Hippocampal formation (tissue), 2 donors: Measurements from ENCODE around the gene BCL7A.
A peak's percentile ranks its signal among the peaks of the same experiment; 100 is the strongest.

ENCODE experiments used
- DNase-seq, 2 donors: peaks; one replicate each; lab custom pipeline; 2025; lab: John Stamatoyannopoulos, UW

The BCL7A gene

DNA sequence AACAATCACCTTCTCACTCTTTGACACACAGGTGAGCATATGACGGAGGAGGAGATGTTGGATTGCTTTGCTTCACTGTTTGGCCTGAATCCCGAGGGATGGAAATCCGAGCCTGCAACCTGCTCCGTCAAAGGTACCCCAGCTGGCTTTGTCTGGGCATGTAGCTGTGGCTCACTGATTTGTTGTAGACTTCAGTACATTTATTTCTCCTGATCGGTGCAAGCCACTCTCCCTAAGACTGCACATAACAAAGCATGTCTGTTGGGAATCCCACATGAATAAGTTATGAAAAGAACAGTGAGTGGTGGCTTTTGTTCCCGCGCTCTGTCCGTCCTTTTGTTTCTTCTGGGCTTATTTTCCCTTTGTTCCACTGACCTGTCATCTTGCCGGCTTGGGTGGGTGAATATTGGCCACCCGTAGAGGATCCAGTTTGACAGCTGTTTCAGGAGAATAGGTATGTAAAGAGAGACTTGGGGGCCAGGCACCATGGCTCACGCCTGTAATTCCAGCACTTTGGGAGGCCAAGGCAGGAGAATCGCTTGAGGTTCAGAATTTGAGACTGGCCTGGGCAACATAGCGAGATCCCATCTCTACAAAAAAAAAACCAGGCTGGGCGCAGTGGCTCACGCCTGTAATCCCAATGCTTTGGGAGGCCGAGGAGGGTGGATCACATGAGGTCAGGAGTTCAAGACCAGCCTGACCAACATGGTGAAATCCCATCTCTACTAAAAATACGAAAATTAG, 20.0 kb upstream of the BCL7A start:
- peak; percentile 39 to 73 for DNase-seq

DNA sequence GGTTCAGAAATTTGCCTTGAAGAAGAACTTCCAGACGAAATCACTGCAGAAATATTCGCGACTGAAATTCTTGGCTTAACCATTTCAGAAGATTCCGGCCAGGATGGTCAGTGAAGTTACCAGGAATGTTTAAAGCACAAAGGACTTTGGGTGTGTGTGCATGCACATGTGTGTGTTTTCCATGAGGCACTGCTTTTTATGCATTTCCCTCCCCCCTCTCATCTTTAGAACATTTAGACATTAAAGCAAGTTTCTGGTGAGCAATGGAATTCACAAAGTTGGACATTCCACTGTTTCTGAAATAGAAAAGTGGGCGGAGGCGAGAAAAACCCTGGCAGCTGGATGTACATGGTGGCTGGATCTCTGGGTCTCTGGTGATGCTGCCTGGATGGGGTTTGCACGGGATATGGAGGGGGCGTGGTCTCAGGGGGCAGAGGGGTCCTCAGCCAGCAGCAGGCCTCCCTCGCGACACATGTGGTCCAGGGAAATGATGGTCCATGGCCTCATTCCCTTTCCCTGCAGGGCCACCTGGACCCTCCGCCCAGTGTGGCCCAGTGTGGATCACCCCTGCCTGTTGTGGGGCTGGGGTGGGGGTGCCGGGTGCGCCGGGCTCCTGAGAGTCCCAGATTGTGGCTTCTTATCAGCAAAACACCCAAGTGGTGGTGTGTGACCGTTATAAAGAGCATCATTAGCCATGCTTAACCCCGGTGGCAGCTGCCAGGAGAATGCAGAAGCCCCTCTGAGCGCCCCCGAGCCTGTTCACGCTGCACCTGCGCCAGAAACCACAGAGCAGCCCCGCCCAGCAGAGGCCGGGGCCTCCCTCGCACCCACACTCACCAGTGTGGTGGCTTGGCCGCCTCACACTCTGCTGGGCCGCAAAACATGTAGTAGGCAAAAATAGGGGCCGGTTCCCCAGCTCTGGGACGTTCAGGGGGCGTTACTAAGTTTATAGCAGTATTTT, 17.8 kb upstream of the BCL7A start:
- DNase-seq = no peak

DNA sequence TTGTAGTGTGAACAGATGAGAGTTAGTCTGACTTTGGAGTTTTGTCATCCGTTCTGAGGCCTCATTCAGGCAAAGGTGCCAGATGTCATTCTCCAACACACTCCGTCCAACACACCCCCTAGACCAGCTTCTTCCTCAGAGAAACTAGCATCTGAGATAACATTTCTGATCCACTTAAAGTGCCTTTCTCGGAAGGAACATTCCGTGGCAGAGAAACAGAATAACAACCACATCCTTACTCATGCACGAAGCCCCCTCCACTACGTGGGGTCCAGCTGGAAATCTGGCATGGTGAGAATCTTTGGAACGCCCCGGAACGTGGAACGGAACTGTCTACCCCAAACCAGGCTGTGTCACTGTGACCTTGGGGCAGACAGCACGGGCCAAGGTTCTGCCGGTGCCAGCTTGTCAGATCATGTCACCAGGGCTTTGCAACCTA, 17.0 kb upstream of the BCL7A start:
- DNase-seq = no peak

DNA sequence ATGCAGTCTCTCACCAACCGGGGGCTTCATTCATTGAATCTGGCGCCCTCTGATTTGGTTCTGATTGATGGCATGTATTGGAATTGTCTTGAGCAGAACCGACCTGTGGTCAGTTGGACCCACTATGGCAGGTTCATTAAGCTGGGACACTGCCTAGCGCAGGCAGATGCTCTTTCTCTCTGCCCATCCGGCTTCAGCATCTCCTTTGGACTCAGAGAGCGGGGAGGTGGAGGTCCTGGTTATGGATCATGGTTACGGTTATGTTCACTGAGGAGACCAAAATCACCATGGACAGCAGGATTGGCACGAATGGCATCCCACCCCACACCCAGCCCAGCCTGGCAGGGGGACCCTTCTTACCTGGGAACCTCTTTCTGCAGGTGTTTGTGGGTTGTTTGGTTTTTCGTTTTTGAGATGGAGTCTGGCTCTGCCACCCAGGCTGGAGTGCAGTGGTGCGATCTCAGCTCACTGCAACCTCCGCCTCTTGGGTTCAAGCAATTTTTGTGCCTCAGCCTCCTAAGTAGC, 16.4 kb upstream of the BCL7A start:
- DNase-seq = no peak

DNA sequence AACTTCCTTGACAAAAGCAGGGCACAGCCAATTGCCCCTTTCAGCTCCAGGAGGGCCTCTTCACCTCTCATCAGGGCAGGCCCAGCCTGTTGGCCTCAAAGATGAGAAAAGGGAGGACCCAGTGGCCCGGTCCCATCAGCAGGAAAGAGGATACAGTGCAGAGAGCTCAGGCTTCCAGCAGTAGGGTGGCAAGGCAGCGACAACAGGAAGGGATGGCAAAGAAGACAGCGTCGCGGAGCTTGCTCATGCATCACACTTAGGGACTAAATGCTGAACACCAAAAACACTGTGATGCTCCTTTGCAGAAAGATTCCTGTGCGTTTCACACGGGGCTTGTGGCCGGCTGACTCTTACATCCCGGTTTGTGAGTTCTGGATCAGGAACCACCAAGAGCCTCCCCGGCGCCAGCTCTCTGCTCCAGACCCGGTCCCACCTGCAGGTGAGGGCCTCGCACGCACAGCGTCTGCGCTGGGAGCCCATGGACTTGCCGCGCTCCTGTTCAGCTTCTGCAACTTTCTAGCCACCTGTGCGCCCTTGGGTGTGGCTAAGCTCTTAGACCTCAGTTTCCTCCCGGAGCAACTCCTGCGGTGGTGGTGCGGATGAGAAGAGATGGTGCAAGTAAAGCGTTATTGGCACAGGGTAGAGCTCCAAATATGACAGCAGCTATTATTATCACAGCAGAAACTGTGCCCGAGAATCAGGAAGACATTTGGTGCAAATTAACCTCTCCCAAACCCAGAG, 15.3 kb upstream of the BCL7A start:
- DNase-seq = no peak

DNA sequence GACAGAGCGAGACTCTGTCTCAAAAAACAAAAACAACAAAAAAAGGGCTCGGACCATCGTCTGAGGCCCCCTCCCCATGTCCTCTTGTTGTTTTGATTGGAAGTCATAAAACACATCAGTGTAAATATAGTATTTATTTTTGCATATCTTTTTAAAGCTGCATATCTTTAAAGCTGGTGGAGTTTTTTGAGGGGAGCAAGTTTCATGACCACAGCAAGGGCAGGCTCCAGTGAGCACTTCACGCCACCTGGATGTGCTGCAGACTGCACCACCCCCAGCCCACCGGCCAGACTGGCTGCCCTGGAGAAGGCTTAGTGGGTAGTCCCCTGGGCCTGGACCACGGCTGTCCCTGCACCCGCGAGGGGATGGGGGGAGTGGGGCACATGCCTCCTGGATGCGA, 11.9 kb upstream of the BCL7A start:
- no peak for DNase-seq

DNA sequence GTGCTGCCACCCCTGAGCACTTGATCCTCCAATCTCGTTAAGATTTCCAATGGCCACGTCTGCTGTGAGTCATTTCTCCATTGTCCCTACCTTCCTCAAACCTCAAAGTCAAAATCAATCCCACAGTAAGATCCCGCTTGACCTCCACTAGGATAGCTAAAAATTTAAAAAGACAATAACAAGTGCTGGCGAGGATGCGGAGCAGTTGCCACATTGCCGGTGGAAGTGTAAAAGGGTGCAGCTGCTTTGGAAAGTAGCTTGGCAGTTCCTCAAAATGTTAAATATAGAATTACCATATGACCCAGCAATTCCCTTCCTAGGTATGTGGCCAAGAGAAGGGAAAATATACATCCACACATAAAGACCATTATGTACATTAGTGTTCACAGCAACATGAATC, 9.5 kb upstream of the BCL7A start:
- no peak for DNase-seq

DNA sequence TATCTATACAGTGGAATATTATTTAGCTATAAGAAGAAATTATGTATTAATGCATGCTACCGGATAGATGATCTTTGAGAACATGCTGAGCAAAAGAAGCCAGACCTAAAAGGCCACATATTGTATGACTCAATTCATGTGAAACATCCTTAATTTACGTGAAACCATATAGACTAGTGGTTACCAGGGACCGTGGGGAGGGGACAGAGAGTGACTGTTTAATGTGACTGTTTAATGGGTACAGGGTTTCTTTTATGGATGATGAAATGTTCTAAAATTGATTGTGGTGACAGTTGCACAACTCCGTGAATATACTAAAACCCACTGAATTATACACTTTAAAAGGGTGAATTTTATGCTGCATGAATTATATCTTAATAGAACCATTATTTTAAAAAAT, 8.5 kb upstream of the BCL7A start:
- no peak for DNase-seq

DNA sequence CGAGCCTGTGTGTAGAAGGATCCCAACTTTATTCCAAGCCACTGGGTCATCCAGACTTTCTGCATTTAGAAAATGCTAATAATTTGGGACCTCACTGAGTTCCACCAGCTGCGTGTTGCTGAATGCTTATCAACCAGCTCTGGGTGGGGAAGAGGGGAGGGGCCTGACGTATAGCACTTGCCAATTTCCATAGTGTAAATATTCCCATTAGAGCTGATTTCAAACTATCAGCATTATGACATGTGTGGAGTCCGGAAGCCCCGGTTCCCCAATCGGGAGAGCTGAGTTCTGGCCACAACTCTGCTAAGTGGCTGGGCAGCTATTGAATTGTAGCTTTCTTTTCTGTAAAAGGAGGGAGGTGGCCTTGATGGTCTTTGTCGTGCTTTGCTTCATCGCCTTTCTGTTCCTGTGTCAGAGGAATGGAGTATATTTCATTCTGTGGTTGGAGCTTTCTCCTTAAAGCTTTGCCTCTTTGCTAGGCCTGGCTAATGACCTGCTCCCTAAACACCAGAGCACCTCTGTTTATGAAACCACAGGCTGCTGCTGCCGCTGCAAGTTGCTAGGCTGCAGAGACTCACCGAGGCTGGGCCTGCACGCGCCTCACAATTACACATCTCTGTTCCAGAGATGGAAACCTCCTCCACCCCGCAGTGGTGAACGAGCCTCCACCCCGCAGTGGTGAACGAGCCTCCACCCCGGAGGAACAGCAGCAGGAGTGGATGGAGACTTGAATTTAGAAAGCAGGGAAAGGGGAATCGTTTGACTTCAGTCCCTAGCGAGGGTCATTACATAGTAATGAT, 7.7 kb upstream of the BCL7A start:
- DNase-seq = no peak

DNA sequence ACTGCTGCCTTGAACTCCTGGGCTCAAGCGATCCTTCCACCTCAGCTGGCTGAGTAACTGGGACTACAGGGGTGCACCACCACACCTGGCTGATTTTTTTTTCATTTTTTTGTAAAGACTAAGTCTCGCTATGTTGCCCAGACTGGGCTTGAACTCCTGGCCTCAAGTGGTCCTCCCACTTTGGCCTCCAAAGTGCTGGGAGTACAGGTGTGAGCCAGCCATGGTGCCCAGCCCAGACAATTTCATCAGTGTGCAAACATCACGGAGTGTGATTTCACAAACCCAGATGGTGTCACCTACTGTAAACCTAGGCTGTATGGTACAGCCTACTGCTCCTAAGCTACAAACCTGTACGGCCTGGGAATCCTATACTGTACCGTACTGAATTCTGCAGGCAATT, 6.9 kb upstream of the BCL7A start:
- DNase-seq = no peak

DNA sequence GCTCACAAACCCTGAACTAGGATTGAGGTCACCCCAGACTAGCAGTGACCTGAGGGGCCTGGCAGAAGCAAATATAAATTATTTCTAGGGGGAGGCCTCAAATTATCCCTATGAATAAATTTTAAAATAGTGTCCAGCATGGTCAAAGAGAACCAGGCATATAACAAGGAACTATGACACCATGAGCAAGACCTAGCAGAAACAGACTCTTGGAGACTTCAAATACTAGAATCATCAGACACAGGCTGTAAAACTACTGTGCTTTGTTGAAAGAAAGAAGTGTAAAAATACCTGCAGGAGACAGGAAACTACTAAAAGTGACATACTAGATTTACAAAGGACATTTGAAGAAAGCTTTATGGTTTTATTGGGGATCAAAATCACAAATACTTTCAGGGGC, 3.2 kb upstream of the BCL7A start:
- DNase-seq = no peak

DNA sequence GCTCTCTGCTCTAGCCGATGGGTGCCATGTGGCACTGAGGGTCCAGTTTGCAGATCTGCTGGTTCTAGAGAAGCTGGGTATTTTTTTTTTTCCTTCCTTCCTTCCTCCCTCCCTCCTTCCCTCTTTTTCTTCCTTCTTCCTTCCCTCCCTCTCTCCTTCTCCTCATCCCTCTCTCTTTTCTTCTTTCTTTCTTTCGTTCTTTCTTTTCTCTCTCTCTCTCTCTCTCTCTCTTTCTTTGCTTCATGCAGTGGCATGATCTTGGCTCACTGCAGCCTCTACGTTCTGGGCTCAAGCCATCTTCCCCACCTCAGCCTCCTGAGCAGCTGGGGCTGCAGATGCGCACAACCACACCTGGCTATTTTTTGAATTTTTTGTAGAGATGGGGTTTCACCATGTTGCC, 2.7 kb upstream of the BCL7A start:
- no peak for DNase-seq

DNA sequence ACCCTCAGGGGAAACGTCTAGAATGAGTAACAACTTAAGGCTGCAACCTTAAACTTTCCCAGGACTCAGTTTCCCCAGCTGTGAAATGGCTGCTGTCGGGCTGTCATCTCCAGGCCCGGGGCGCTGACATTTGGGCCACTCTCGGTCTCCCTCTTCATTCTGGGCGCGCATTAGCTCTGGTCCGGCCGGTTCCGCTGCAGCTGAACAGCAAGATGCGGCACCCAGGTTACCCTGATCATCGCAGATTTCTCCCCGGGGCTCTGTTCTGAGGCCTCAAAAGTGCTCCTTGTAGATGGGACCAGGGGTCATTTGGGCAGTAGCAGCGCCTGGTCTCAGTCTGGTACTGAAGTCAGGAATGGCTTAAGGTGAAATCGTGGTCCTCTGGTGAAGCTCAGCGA, 890 bp upstream of the BCL7A start:
- no peak for DNase-seq

DNA sequence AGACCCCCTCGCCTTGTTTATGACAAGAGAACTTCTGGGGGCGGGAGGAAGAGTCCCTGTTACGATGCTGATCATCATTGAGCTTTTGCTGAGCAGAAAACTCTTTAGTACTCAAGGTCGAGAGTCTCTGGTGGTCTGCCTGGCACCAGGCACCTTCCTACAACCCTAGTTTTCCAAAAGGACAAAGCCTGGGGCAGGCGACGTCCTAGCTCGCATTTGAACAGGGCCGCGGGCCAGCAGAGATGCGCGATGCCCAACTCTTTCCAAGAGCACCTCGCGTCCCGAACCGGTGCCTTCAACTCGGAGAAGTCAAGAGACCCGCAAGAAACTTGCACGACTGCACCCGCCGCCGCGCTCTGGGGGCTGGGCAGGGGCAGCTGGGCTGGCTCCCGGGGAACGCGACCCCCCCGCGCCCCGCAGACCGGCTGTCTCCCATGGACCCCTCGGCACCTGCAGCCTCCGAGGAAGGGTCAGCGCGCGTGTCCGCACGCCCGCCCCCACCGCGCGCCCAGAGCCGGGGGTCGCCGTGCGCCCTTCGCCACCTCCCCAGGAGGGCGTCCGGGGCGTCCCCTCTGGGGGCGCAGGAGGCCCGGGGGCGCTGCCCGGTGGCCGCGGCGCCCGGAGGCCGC, 377 bp upstream of the BCL7A start:
- no peak for DNase-seq

DNA sequence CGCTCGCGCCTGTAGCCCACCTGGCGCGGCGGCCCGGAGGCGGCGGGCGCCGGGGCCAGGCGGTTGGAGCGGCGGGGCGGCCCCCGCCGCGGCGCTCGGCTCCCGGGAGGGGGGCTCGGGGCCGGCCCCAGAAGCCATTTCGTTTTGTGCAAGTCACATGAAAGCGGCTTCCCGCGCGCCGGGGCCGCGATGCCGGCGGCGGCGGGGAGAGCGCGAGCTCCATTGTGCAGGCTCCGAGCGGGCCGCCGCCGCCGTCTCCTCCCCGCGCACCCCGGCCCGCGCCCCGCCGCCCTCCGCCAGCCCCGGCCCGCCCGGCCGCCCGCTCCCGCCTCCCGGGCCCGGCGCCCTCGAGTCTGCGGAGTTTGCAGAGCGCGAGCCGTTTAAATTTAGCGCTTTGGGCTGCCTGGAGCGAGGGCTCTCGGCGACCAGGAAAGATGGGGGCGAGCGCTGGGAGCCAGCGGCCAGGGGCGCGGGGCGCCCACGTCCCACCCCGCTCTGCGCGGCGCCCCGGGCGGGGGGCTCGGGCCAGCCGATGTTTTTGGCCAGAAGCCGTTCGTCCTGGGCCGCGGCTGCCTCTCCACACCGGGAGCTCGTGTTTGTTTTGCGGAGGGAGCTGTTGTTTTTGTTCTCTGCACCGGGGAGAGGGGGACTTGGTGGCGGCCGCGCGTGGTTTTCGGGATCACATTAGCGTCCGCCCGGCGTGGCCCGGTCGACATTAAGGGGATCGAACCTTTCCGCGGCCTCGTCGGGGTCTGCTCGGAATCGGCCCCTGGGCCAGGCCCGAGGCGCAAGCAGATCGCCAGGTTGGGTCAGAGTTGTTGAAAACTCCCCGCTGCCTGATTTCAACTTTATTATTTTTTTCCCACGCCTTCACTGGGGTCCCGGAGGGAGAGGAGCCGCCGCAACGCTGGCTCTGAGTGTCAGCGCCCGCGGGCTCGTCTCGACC, 982 bp downstream of the BCL7A start:
- DNase-seq = peak in 1 of 2 donors; percentile 31

DNA sequence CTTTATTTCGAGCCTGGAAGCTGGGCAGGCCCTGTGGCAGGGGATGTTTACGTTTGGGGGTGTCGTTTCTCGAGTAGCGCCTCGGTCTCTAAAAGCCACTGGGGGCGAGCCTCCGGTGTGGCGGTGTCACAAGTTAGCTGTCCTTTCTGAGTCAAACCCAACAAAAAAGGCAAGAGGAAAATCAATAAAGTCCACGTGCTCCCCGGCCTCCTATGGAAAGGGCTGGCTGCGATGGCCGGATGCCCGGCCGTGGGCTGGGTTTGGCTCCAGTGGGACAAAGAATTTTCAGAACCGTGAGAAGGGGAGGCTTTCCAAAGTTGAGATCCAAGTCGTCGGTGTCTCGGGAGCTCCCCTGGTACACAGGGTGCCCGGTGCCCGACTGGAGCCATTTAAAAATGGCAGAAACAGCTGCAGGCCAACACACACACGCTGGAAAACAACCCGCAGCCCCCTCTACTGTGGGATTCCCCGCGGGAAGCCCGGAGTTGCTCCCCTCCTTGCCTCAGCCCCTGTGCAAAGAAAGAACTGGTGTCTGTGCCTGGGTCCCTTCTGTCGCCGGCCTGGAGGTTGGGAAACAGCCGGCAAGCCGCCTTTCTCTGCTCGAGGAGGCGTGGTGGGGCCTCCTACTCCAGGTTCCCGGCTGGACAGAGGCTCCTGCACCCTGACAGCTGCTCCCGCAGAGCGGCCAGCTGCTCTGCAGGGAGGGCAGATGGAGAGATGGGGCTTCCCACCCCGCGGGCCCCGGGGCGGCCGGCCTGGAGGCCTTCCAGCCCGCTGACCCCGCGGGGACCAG, 1.9 kb downstream of the BCL7A start:
- peak; percentile 51 to 62 for DNase-seq

DNA sequence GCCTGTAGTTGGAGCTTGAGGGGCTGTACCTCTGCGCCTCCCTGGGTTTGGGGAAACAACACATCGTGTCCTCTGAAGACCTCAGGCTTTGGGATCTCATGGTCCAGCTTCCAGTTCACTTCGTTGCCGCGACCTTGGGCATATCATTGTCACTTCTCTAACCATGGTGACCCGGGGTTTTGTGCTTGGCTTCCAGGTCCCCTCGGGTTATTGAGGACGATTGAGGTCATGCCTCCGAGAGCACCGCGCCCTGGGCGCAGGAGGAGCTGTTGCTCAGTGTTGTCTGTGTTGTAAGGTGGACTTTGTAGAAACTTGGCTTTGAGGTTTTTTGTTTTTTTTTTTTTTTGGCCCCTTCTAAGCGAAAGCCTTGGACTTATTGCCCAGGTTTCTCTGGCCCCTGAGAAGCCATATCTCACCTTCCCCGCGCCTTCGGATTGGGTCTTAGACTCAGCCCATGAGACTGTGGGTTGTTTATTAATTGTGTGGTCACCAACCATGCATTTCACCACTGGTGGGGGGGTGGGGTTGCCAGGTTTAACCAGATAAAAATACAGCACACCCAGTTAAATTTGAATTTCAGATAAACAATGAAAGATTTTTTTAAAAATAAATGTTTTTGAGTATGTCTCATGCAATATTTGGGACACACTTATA, 2.6 kb downstream of the BCL7A start:
- no peak for DNase-seq

DNA sequence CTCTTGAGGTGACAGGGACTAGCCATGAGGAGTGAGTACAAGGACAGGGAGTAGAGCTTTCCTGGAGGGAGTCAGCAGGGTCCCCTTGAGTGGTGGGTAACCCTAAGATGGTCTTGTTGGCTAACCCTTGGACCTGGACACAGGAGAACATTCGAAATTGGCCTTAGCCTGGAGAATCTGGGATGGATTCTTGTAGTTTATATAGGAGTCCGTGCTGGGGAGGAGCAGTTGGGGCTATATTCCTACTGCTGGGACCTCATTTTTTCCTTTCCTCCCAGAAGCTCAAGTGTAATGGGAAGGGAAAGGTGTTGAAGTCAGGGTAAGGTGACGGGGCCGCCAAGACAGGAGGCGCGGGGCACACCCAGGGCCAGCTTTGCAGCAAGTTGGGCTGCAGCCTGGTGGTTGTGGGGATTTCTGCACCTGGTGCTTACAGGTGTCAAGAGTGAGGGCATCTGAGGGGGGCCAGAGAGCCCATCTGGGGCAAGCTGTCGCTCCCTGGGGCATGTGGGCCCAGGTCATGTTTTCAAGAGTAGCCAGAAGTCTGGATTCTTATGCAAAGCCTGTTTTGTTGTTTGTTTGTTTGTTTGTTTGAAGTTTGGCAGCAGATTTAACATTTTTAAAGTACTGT, 5.1 kb downstream of the BCL7A start:
- no peak for DNase-seq
